Natural killer cell (primary cell): ENCODE data around the gene CBY1. TPM values are rescaled to one million over a fixed set of nuclear protein-coding genes. Genes with fewer than 3 reads are reported as not detected.
A peak's percentile ranks its signal among the peaks of the same experiment; 100 is the strongest.

ENCODE experiments used
- ATAC-seq, 3 donors: fragments of 150-1000 bp in 2 of 3; fragments of 200-7000 bp in 1 of 3; cut with Tn5 transposase; 1 replicate in 1 of 3; 2 replicates in 2 of 3; pipeline ENCODE4 v1.10.0; 2021; ENCODE audit warnings: mild to moderate bottlenecking in 2 of 3, moderate library complexity in 2 of 3
- DNase-seq, 2 donors: peaks; one replicate each; pipeline versions ENCODE4 v3.0.0 to v3.0.0-alpha.2; 2013 to 2021; ENCODE audit warnings: mixed read lengths in 1 of 2
- H3K27ac ChIP-seq: one replicate; pipeline ENCODE4 v1.5.1; 2013; ENCODE audit warnings: mild to moderate bottlenecking, low read length
- H3K27me3 ChIP-seq: one replicate; pipeline ENCODE4 v1.6.1; 2013; ENCODE audit warnings: low read length; ENCODE audit not compliant: control insufficient read depth, insufficient read depth
- H3K36me3 ChIP-seq: one replicate; pipeline ENCODE4 v1.6.1; 2013; ENCODE audit warnings: low read length; ENCODE audit not compliant: control insufficient read depth, insufficient read depth
- H3K4me1 ChIP-seq: one replicate; pipeline ENCODE4 v1.6.1; 2013; ENCODE audit warnings: low read length; ENCODE audit not compliant: control insufficient read depth, insufficient read depth
- H3K4me3 ChIP-seq: one replicate; pipeline ENCODE4 v1.5.1; 2013; ENCODE audit warnings: low read length
- H3K9me3 ChIP-seq: one replicate; pipeline ENCODE4 v1.6.1; 2013; ENCODE audit warnings: low read length; ENCODE audit not compliant: control insufficient read depth, insufficient read depth
- H3K27ac Mint-ChIP-seq, 2 donors: one replicate each; pipeline ENCODE4 v1.8.0; 2022; ENCODE audit warnings: mild to moderate bottlenecking in 2 of 2, mixed read lengths in 2 of 2, moderate library complexity in 1 of 2
- H3K27me3 Mint-ChIP-seq, 2 donors: one replicate each; pipeline ENCODE4 v1.8.0; 2022; ENCODE audit warnings: low read depth in 2 of 2, mixed read lengths in 2 of 2
- H3K36me3 Mint-ChIP-seq: one replicate; pipeline ENCODE4 v1.8.0; 2022; ENCODE audit warnings: mixed read lengths
- H3K4me1 Mint-ChIP-seq, 2 donors: one replicate each; pipeline ENCODE4 v1.8.0; 2022; ENCODE audit warnings: mixed read lengths in 2 of 2
- H3K4me3 Mint-ChIP-seq: one replicate; pipeline ENCODE4 v1.8.0; 2022; ENCODE audit warnings: mild to moderate bottlenecking, moderate library complexity, mixed read lengths
- H3K9me3 Mint-ChIP-seq, 2 donors: one replicate each; pipeline ENCODE4 v1.8.0; 2022; ENCODE audit warnings: mixed read lengths in 2 of 2
- CTCF ChIP-seq: fragments of 200-600 bp; IDR thresholded peaks from one replicate; pipeline ENCODE4 v1.8.0; 2022; ENCODE audit warnings: antibody characterized with exemption
- WGBS: methylation state at CpG from one replicate; pipeline ENCODE4 v1.1.7; 2013; ENCODE audit warnings: missing lambda C conversion rate; ENCODE audit not compliant: insufficient coverage; 5-methylcytosine and 5-hydroxymethylcytosine counted together
- intact Hi-C: fragments of 100-400 bp; cut with micrococcal nuclease; formaldehyde crosslinking; loops from one replicate; pipeline ENCODE4 v1.14.2; 2022
- total RNA-seq, 4 donors: library from RNA; stranded (reverse); fragments of 120-200 nt in 1 of 4; gene quantifications; one replicate each; pipeline versions ENCODE4 v1.2.3 to v1.2.4, GENCODE V29; 2013 to 2022

CBY1 gene
- total RNA-seq, 3 donors from 2014 or later (not counting 1 experiment from before 2014, with no cell fraction given) = 8.2 to 10.9 (median 10.8) TPM

- Mint-ChIP-seq H3K36me3 (no peaks in the 10 kb centered on the region), H3K9me3 (no peaks in the 10 kb centered on the region), H3K4me1 (peaks cover 15 to 16% of the 10 kb centered on the region in 2 donors), H3K27me3 (no peaks in the 10 kb centered on the region), H3K27ac (no peak overlapping the region), H3K4me3 (no peak overlapping the region)
- Histone ChIP-seq H3K27me3 (no peaks in the 10 kb centered on the region), H3K4me1 (peaks cover 14% of the 10 kb centered on the region), H3K9me3 (no peaks in the 10 kb centered on the region), H3K27ac (no peak overlapping the region), H3K4me3 (no peak overlapping the region), H3K36me3 (peaks cover 48% of the 10 kb centered on the region)
- no peak for DNase-seq
- no peak for TF ChIP-seq CTCF
- intact Hi-C loops = no loop called here
- ATAC-seq = no peak
- whole genome bisulfite sequencing = 100% methylated on average over 1 of the region's 1 CpG
Observed at GRCh38 chr22:38685761-38686160, 29.3 kb downstream of the CBY1 start.

- Histone ChIP-seq H3K4me1 (no peaks in the 10 kb centered on the region), H3K9me3 (no peaks in the 10 kb centered on the region), H3K36me3 (peaks cover 34% of the 10 kb centered on the region), H3K27ac (no peak overlapping the region), H3K27me3 (no peaks in the 10 kb centered on the region), H3K4me3 (no peak overlapping the region)
- no peak overlapping the region for H3K4me3 Mint-ChIP-seq
- intact Hi-C loops = no loop called here
- H3K36me3 Mint-ChIP-seq = no peaks in the 10 kb centered on the region
- no peak overlapping the region for H3K27ac Mint-ChIP-seq
- H3K9me3 Mint-ChIP-seq = no peaks in the 10 kb centered on the region
- H3K27me3 Mint-ChIP-seq = no peaks in the 10 kb centered on the region
- no peak for TF ChIP-seq CTCF
- DNase-seq = no peak
- no CpG with 5 or more reads among the region's 1 CpG for WGBS
- peaks cover 9 to 20% of the 10 kb centered on the region in 2 donors for H3K4me1 Mint-ChIP-seq
- ATAC-seq = no peak
Observed at GRCh38 chr22:38689651-38690050, 33.2 kb downstream of the CBY1 start.

GRCh38 chr22:38694049-38694448 lies 37.6 kb downstream of the CBY1 start:
- Mint-ChIP-seq H3K4me1 (peaks cover 41 to 53% of the 10 kb centered on the region in 2 donors), H3K9me3 (no peaks in the 10 kb centered on the region), H3K27ac (peak overlapping the region in 1 of 2 donors; percentile 3), H3K4me3 (no peak overlapping the region), H3K36me3 (peaks cover 6% of the 10 kb centered on the region), H3K27me3 (no peaks in the 10 kb centered on the region)
- no peak overlapping the region for H3K4me3 ChIP-seq
- peaks cover 15% of the 10 kb centered on the region for H3K4me1 ChIP-seq
- H3K36me3 ChIP-seq = no peaks in the 10 kb centered on the region
- H3K27me3 ChIP-seq = no peaks in the 10 kb centered on the region
- H3K9me3 ChIP-seq = no peaks in the 10 kb centered on the region
- WGBS = 75% methylated on average over 2 of the region's 2 CpGs
- ATAC-seq (no peak), DNase-seq (no peak)
- intact Hi-C loops = no loop called here
- H3K27ac ChIP-seq = no peak overlapping the region
- TF ChIP-seq CTCF = no peak

GRCh38 chr22:38694940-38695339 lies 38.5 kb downstream of the CBY1 start:
- Histone ChIP-seq H3K9me3 (no peaks in the 10 kb centered on the region), H3K27me3 (no peaks in the 10 kb centered on the region), H3K4me3 (no peak overlapping the region), H3K36me3 (no peaks in the 10 kb centered on the region), H3K4me1 (peaks cover 22% of the 10 kb centered on the region), H3K27ac (no peak overlapping the region)
- DNase-seq = no peak
- H3K9me3 Mint-ChIP-seq = no peaks in the 10 kb centered on the region
- H3K27me3 Mint-ChIP-seq = no peaks in the 10 kb centered on the region
- peaks cover 6% of the 10 kb centered on the region for H3K36me3 Mint-ChIP-seq
- WGBS = 93% methylated on average over 3 of the region's 3 CpGs
- no peak overlapping the region for H3K4me3 Mint-ChIP-seq
- no peak for ATAC-seq
- intact Hi-C loops = no loop called here
- no peak overlapping the region for H3K27ac Mint-ChIP-seq
- TF ChIP-seq CTCF = no peak
- peaks cover 47 to 62% of the 10 kb centered on the region in 2 donors for H3K4me1 Mint-ChIP-seq
